HepG2 (cell line): ENCODE measurements around the gene POLG2.
A peak's percentile ranks its signal among the peaks of the same experiment; 100 is the strongest.

Experiments used
- ATF4 ChIP-seq, 2 experiments: fragments of 450-650 bp in 1 of 2; sonication (generic) in 1 of 2; formaldehyde crosslinking; IDR thresholded peaks; 2 replicates each; pipeline versions ENCODE4 v1.5.0 to v1.8.0; 2020 to 2022; ENCODE audit warnings: mild to moderate bottlenecking in 1 of 2, missing genetic modification reagents in 1 of 2
- HINFP ChIP-seq: sonication (generic); formaldehyde crosslinking; IDR thresholded peaks from 2 replicates; pipeline ENCODE4 v1.4.0; 2020; ENCODE audit warnings: low read depth, mild to moderate bottlenecking, missing genetic modification reagents
- HMGXB4 ChIP-seq, 2 experiments: sonication (generic) in 1 of 2; formaldehyde crosslinking in 1 of 2; IDR thresholded peaks; 2 replicates each; pipeline versions ENCODE4 v1.4.0 to v1.6.1; 2018 to 2020; ENCODE audit warnings: missing genetic modification reagents in 2 of 2, borderline replicate concordance in 1 of 2, low read depth in 1 of 2, mild to moderate bottlenecking in 1 of 2, missing biosample characterization in 1 of 2
- POLR2AphosphoS5 ChIP-seq: IDR thresholded peaks from 2 replicates; pipeline ENCODE4 v1.6.1; 2012; ENCODE audit warnings: low read depth, low read length

GRCh38 chr17:64499805-64500486 lies 3.1 kb upstream of the POLG2 start:
- TF ChIP-seq POLR2AphosphoS5 (peak; percentile 51; the same call in 1 of the 2 replicates), HMGXB4 (CRISPR knock-in tag; IDR thresholded peaks at IDR 0.05; ENCODE audit: borderline replicate concordance in 1 of 2, low read depth in 1 of 2) (no peak), ATF4 (CRISPR knock-in tag; IDR thresholded peaks at IDR 0.05) (0 out of 4 replicates have a peak, but pooled peaks of 1 of the 2 experiments have one; percentile 8), HINFP (CRISPR knock-in tag) (no peak)
